ENCODE measurements around the gene ATXN7.
A peak's percentile ranks its signal among the peaks of the same experiment; 100 is the strongest.

Gene ATXN7

DNA sequence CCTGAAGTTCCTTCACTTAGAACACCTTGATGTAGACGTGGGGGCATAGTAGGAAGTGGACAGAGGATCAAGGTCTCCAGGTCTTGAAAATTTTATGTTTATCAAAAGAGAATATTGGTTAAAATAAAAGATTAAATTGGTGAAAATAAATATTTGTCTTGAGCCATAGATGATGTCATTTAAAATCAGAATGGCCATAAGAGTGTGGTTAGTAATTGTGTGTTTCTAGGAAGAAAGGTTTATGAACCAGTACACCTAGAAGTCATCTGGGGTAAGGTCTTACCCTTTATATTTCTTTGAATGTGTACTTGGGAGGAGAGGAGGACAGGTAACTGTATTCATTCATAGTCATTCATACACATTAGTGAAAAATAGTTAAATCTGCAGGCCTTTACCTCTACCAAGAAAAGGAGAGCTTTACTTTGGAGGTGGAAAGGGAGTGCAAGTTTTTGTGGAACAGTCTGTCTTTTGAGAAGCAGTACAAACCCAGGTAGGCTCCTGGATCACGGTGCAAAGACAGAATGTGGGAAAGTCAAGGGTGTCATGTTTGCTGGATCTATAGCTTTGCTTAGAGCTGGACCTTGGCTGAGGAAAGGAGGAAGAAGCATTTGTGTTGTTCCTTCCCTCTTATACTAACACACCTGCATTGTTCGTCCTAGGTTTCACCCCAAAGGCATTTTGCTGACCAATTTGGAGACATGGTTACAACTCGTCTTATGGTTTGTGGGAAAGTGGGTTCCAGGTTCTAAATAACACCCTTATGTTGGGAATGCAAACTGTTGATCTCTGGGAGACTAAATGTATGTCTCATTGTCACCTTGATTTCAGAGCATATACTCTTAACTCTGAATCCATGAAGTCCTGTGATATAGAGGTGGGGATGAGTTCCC is 42.3 kb downstream of the ATXN7 start:
- no peak for DNase-seq

GRCh38 chr3:63908081-63908736 is 44.5 kb downstream of the ATXN7 start:
- DNase-seq: peak; percentile 30

GRCh38 chr3:63908776-63909175 is 45.1 kb downstream of the ATXN7 start:
- no peak for DNase-seq

GRCh38 chr3:63909431-63909830 is 45.8 kb downstream of the ATXN7 start:
- DNase-seq: no peak

DNA sequence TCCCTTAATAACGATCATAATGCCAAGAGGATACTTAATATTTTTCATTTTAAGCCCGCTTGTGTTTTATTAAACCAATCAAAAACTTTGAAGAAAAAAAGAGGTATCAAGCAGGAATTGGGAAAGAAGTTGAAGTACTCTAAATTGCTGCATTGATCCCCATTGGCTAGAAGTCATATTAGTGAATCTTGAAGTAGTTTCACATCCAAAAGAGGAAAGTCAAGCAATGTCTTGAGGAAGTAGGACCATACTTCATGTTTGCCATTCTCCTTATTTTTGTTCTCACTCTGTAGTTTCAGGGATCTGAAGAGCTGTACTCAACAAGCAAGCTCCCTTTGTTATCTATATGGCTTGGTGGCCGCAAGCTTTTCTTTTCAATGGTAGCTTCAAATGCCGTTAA is 46.3 kb downstream of the ATXN7 start:
- DNase-seq: no peak

GRCh38 chr3:63910891-63911290 is 47.2 kb downstream of the ATXN7 start:
- DNase-seq: no peak

DNA sequence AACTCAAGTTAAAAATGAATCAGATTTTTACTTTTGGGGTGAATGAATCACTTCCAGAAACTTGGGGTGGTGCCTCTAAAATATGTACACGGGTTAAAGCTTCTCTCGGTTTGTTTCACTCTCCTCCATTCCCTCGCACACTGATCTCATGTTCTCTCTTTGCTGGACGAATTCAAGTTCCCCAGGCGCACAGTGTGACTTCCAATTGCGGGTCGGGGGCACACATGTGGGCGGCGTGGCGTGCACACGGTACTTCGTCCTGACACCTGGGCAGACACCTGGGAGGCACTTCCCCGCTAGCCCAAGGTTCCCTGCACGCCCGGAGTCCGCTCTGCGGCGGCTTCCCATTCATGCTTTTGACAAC is 47.8 kb downstream of the ATXN7 start:
- DNase-seq: no peak

DNA sequence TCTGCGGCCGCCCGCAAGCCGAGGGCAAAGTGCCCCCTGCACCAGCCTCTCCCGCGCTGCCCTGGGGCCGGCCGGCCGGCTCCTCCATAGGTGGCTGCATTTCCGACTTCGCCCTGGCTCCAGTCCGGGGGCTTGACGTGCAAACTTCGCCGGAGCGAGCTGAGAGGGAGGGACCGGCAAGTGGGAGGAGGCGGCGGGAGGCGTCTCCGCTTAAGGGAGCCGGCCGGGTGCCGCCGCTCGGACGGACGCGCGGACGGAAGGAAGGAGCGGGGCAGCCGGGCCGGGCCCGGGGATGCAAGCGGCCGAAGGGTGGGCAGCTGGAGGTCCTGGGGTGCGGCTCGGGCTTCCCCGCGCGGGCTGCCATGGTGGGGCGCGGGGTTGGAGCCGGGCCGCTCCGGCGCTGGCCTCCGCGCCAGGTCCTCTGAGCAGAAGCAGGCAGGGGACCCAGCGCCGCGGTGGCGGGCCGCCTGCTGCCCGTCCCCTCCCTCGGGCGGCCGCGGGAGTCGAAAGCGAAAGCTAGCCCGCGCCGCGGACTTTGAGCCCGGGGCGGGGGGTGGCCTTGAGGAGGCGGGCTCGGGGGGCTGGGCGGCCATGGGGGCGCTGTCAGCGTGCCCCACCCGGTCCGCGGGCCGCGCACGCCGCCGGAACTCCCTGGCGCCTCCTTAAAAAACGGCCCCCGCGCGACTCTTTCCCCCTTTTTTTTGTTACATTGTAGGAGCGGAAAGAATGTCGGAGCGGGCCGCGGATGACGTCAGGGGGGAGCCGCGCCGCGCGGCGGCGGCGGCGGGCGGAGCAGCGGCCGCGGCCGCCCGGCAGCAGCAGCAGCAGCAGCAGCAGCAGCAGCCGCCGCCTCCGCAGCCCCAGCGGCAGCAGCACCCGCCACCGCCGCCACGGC is 48.5 kb downstream of the ATXN7 start, which contains the start of gene SCAANT1:
TSS of gene SCAANT1 (minus strand) at position 511 of the 895 bp plus-strand sequence.
- DNase-seq: peak; percentile 90

DNA sequence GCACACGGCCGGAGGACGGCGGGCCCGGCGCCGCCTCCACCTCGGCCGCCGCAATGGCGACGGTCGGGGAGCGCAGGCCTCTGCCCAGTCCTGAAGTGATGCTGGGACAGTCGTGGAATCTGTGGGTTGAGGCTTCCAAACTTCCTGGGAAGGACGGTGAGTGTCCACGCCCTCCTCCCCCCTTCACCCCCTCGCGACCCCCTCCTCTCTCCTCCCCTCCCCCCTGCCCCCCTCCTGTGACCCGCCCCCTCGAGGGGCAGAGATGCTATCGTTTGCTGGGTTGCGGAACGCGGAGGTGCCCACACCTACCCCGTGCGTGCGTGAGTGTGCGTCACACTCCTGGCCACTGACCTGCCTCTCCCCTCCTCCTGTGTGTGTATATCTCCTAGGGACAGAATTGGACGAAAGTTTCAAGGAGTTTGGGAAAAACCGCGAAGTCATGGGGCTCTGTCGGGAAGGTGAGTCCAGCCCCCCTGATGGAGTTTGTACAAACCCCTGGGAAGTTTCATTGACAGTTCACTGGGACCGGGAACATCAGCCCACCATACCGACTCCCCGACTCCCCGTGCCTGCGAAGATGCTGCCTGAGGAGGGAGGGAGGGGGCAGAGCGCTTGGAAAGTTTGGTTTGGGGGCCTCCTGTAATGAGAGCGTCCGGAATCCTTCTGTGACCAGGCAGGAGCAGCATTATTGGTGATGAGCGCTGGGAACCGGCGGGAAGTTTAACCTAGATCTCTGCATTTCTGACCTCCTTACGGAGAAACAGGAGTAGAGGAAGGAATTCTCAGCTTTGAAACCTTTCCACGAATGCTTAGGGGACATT is 49.3 kb downstream of the ATXN7 start:
- peak; percentile 48 for DNase-seq

GRCh38 chr3:63914312-63914711 is 50.6 kb downstream of the ATXN7 start:
- DNase-seq: peak; percentile 54

DNA sequence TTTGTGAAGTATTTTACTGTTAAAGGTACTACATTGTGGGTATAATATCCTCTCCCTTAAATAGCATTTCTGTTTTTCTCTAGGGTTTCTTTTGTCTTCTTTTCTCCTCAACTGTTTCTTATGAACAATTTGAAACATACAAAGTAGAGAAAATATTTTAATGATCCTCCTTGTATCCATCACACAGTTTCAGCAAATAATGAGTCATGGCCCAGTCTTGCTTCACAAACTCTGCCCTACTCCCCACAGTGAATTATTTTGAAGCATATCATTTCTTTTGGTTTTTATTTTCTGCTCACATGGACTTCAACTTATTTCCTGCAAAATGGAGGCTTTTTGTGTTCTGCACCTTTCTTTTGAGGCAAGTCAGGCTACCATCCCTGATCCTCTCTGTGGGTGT is 54.7 kb downstream of the ATXN7 start:
- DNase-seq: peak; percentile 45

DNA sequence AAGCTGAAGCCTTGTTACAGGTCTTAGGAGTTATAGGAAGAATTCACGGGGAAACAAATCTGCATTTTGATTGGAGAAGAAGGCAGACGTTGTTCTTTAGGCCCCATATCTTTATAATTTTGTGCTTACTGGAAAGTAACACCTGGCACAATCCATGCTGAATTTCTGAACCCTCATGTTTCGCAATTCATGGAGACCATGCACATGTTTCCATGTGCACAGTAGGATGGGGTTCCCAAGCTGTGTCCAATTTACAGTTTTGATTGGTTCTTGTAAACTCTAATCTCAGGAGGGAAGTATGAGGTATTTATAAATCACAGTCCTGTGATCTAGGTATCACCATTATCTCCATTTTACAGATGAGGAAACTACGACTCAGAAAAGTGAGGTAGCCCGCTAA is 56.3 kb downstream of the ATXN7 start:
- DNase-seq: no peak

- no peak for DNase-seq
These were observed 58.2 kb downstream of the ATXN7 start for GRCh38 chr3:63921741-63922482.

GRCh38 chr3:63922491-63923199 is 59.0 kb downstream of the ATXN7 start:
- DNase-seq: no peak

DNA sequence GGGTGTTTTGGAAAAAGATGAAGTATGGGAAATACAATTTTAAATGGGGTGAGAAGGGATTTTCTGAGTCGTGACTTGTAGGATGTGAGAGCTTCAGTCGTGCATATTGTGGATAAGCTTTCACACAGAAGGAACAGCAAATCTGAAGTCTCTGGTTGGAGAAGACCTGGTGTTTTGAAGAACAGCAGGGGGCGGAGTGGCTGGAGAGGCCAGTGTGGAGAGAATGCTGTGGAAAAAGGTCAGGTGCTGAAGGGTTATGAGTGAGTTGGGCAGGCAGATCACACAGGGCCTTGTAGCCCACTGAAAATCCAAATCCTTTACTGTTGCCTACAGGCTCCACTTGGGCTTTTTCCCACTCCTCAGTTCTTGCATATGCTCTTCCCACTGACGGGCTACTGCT is 62.6 kb downstream of the ATXN7 start:
- DNase-seq: no peak

- DNase-seq: no peak
These were observed 64.0 kb downstream of the ATXN7 start for GRCh38 chr3:63927422-63928280.

GRCh38 chr3:63931290-63931689 is 67.6 kb downstream of the ATXN7 start:
- DNase-seq: no peak

DNA sequence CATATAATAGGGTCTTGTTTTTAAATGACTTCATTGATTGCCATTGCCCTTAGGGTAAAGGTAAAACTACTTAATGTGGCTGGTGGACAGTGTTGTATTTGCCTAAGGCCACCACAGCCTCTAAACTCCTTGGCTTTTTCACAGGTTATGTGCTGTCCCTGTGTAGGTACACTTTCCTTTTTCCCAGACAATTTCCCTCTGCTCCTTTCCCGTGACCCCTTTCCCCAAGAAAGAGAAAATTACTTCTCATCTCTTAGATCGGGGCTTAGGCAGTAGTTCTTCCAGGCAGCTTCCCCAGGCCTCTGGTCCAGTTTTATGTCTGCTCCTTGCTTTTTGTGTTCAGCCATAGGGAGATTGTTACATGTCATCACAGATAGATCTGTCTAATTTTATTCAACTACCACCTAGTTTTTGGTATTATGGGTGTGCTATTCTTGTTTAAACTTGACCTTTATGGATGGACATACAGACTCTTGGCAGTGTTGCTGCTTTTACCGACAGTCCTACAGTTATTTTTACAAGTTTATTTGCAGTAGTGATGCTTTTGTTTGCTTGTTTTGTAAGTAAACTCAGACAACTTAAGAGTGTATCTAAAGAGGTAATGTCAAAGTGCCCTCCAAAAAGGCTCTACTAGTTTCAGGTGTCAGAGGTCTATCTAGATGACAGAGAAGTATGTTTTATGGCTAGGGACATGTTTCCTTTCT is 69.0 kb downstream of the ATXN7 start:
- no peak for DNase-seq

GRCh38 chr3:63933459-63933858 is 69.8 kb downstream of the ATXN7 start:
- DNase-seq: no peak
